Smooth muscle cell of the brain vasculature (primary cell): Measurements from ENCODE around the gene MBNL3.

Experiments used
- DNase-seq: peaks from one replicate; pipeline ENCODE4 v3.0.0-alpha.2; 2012; ENCODE audit warnings: low read depth, low spot score

Gene MBNL3, protein sequence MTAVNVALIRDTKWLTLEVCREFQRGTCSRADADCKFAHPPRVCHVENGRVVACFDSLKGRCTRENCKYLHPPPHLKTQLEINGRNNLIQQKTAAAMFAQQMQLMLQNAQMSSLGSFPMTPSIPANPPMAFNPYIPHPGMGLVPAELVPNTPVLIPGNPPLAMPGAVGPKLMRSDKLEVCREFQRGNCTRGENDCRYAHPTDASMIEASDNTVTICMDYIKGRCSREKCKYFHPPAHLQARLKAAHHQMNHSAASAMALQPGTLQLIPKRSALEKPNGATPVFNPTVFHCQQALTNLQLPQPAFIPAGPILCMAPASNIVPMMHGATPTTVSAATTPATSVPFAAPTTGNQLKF

DNA sequence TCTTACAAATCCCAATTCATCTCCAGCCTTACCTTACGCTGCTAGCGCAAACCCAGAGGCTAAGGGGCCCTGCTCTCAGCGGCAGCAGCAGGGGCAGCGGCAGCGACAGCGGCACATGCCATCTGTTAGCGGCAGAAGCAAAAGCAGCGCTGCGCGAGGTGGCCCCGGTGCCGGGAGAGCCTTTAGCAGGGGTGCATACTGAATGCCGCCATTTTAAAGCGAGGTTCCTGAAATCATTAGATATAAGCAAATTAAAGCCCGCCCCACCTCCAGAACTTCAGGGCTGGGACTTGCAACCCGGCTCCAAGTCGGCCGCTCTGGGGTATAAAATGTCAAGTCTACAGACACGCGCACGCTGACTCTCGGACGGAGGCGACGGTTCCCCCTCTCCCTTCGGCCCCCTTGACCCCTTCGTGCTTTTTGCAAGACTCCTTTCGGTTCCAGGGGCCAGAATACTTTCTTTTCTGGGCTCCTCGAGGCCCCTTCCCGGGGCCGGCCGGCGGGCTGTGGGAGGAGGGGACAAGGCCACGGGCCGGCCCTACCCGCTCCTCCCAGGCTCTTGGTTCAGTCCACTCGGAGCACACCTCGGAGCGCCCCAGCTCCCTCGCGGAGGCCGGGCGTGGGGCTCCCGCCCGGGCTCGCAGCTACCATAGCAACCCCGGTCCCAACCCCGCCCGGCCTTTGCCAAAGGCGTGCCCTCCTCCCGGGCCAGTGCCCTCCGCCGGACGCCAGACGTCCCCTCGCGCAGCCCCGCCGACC lies at the start of gene MBNL3:
Gene MBNL3 (minus strand): TSS at position 220 of the 759 bp plus-strand sequence. CDS start 49,427 bp downstream, outside the sequence.
- DNase-seq, result no peak

DNA sequence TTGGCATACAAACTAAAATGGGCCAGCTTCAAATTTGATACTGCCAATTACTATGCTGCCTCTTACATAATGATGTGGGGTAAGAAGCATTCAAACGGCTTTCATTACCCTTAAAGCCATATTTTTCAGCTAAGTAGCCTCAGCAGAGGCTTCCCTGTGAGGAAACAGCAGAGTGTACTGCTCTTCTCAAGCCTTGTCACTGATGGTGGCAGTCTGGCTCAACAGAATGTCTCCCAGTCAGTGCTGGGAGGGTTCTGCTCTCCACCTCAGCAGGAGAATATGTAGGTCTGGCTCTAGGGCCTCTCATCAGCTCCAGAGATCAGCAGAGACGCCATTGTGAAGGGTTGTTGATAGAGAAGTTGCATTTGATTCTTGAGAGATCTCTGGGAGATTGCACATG lies 44.6 kb upstream of the MBNL3 start:
- no peak for DNase-seq

DNA sequence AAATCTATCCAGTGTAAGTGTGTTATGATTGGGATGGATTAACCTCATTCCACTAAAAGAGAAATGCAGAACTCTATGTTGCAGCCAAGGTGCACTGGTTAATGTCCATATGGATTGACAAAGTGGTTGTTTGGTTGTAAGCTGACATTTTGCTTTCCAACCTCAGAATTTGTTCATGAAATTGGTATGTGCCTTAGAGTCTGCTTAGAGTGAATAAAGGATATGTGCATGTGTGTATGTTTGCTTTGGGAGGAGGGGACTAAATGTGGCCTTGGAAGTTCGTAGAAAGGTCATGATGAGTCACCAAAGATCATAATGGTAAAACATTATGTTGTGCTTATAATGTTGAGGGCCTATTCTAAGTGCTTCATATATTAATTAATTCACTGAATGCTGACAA lies 44.1 kb upstream of the MBNL3 start:
- no peak for DNase-seq

DNA sequence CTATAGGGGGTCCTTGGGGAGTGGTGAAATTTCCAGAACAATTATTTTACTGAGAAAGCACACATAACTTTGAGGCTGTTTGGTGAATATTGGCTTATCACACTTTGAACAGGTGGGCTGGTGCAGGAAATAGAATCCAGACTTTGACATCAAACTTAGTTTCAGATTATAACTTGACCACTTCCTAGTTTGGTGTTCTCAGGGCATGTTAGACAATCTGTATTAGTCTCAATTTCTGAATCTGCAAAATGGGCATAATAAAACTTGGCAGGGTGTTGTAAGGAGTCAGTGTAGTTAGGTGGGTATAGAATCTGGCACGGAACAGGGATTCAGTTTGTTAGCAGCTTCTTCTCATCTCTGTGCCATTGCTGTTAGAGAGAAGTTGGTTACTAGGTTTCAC lies 43.3 kb upstream of the MBNL3 start:
- DNase-seq, result no peak

DNA sequence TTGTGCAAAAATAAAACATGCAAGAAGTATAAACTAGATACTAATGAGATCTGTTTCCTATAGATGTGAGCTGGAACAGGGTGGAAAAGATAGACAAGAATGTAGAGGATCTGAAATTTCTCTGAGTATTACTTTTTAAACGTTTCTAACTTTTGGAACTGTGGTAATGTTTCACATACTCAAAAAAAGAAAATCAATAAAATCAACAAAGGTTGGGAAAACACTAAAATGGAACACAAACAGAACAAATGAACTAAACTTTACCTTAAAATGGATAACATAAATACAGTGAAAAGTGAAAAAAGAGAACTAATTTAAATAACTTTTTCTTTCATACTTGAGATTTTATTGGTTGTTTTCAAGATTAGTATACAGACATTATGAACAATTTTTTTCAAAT lies 32.0 kb upstream of the MBNL3 start:
- no peak for DNase-seq

DNA sequence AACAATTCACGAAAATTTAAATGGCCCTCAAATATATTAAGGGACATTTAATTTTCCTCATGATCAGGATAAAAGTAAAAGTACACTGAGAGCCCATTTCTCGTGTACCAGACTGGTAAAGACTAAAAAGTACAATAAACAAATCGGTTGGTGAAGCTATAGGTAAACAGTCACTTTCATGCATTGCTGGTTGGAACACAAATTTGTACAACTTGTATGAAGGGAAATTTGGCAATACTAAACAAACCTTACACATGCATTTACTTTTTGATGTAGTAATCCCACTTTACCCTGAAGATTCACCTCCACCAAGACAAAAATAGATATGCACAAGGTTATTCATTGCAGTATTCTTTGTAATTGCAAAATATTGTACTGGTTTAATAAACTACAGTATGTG lies 31.4 kb upstream of the MBNL3 start:
- DNase-seq, result no peak

DNA sequence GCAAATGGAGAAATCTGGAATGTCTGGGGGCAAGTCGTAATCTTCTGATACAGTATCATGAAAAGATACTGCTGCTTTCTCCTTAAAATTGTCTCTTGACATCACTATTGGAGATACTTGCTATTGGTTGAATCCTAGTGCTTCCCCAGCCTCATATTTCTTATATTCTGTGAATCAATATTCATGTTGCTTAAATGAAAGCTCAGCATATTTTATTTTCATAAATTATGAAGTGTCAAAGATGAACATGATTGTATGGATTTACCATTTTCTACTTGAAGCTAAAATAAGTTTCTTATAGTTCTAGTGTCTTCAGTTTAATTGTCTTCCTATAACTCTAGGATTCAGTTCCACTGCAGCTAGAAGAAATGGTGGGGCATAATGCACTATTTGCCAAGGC lies 29.6 kb upstream of the MBNL3 start:
- DNase-seq, result no peak

DNA sequence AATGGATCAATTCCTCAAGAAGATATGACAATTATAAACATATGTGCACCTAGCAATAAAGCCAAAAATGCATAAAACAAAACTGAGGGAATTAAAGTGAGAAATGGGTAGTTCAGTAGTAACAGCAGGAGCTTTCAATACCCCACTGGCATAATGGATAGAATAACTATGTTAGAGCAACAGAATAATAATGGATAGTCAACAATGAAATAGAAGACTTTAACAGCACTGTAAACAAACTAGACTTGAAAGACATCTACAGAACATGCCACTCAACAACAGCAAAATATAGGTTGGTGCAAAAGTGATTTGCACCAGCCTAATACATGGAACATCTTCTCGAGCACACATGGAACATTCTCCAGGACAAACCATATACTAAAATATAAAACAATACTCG lies 20.0 kb upstream of the MBNL3 start:
- DNase-seq, result no peak

DNA sequence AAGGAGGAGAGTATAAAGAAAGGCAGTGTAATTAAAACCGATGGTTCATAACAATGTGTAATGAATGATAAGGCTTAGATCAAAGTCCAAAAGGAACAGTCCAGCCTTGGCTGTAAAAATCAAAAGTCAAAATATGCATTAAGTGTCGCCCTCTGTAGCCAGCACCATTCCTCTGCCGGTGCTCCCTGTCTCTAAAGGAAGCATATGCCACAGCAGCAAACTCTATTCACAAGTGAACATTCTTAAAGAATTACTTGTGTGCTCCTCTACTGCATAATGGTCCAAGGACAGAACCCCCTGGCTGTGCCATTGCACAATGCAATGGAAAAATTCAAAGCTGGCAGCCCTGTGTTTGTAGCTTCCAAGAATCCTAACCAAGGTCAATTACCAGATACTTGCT lies 16.3 kb upstream of the MBNL3 start:
- no peak for DNase-seq

DNA sequence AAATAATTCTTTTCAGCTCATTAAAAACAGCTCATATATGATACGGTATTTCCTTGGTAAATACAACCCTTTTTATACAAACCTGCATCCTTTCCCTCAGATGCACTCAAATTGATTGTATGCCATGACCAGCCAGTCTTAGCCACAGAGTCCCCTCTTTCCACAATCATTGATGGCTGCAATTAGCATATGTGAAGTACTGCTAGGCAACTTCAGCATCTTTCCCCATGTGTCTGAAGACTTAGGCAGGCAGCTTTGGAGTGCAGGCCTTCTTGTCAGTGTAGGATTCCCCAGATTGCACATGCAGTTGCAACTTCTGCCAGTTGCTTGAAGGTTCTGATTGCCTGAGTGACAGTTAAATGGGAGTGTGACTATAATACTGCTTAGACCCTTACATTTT lies 15.6 kb upstream of the MBNL3 start:
- no peak for DNase-seq

DNA sequence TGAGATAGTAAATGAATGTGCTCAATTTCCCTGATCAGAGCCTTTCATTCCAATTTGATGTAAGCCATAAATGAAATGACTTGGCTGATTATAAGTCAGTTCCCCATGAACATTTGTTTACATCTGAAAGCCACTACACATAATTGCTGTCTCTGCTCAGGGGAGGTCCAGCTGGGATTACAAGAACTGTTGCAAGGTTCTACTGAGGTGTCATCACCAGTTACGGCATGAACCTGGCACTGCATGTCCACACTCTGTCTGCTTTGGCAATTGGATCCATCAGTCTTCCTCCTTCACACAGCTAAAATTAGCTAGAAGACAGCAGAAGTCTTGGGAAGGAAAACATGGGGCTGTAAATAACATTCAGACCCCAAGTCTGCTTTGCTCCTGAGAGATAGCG lies 12.8 kb upstream of the MBNL3 start:
- DNase-seq, result no peak

DNA sequence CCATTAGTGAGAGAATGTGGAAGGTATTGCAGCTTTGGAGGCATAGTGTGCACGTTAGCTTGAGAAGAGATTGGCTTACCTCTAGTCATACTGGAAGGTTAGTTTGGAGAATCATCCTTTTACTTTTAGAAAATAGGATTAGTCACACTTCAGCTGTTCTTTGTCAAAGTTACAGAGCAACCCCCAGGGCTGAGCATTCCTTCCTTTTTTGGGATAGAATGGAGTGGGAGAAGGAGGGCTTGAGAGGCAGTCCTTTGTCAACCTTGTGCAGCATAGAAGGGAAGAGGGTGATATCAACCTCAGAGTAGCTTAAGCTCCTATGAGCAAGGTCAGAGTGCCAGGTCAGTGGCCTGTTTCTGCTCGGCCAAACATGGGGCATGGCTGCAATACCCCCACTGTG lies 8.6 kb upstream of the MBNL3 start:
- no peak for DNase-seq

DNA sequence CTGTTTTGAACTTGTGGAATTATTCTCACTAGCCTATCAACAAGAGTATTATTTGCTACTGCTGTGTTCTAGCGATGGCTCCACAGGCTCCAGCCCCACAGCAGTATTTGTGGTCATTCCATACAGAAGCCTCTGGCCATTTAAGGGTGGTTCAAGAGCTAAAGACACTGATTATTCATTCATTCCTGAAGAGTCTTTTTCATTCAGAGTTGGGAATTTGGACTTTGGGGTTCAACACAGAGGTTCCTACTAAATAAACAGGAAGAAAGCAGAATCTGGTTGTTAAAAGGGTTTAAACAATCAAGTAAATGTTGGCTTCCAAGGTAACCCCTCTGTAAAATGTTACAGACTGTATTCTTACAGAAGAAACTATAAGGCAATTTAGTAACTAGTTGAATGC lies 4.3 kb upstream of the MBNL3 start:
- DNase-seq, result no peak

DNA sequence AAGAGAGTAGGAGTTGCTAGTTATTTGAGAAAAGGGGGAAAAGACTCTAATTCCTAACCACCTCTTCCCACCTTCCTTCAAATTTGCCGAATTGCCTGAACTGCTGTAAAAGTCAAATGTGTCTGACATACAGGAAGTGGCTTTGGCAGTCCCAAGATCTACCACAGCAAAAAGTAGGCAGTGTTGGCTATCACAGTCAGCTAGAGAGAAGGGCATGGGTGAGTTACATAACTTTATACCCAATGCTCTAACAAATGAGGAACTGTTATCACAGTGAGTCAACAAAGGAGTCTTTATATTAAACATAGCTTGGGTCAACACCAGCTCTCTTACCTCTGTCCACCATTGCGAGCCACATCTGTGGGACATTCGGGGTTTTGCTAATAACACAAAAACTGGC lies 2.4 kb upstream of the MBNL3 start:
- DNase-seq, result no peak

DNA sequence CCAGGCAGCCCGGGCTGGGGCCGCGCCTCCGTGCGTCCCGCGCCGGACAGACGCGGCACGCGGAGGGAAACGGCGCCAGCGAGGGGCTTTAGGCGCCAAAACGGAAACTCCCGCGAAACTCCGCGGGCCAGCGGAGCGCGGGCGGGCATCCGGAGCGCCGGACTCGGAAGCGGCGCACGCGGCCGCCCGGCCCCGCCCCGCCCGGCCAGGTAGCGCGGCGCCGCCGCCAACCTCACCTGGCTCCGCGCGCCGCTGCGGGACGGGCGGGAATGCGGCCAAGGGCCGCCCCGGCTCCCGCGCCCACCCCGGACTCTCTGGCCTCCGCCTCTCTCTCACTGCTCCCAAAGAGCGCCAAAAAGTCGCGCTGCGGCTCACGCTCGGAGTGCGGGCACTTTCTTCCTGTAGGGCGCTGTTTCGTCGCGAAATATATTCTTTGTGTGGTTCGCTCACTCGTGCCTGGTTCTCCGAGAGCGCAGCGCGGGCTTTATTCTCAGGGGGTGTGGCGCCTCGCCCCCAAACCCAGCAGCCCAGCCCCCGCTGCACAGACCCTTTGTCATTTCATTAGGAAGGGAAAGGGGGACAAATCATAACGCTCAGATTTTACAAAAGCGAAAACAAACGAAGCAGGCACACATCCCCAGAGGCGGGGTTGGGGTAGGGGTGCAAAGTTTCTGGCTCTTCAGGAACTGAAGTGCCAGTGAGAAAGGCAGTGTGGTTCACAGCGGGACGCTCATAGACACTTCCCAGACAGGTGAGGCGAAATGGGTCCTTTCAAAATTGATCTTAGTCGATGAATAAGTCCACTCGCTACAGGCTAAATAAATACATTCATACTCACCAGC lies 961 bp upstream of the MBNL3 start:
- DNase-seq, result no peak

DNA sequence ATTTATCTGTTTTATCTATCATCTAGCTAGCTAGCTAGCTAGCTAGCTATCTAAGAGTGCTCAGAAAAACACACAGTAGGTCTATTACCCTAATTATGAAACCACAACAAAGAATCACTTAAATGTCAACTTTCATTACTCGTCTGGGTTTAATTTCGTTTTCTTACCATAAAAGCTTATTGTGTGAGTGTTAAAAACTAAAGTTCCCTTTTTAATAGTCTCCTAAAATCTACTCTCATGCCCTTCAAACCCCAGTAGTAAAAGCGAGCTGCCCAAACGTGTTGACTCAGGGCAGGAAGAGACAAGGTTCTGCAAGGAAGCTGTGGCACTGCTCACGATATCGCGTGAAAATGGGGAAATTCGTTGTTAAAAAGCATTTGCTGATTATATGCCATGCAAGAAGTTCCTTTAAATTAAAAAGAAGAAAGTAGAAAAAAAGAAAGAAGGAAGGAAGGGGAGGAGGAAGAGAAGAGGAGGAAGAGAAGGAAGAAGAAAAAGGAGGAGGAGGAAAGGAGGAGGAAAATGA lies 595 bp downstream of the MBNL3 start:
- DNase-seq, result no peak

DNA sequence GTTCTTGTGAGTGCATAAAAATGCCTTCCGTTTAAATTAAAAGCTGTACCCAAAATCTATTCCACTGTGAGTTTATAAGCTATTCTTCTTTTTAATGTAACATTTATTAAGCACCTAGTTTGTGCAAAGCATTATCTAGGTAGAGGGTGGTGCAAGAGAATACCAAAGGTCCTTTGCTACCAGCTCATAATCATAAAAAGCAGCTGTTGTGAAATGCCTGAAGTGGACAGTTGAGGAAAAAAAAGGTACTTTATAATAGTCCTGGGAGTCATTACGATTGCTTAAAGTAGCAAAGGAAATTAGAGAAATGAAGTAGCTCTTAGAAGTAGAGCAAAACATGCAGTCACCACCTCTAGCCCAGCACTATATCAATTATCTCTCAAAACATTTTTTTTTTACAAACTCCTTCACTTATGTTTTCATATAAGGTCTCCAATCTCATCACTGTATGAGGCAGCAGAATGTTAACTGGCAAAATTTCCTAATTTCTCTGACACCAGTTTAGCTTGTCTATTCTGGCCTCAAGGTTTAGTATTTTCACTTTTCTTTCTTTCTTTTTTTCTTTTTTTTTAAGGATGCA lies 2.1 kb downstream of the MBNL3 start:
- DNase-seq, result no peak

DNA sequence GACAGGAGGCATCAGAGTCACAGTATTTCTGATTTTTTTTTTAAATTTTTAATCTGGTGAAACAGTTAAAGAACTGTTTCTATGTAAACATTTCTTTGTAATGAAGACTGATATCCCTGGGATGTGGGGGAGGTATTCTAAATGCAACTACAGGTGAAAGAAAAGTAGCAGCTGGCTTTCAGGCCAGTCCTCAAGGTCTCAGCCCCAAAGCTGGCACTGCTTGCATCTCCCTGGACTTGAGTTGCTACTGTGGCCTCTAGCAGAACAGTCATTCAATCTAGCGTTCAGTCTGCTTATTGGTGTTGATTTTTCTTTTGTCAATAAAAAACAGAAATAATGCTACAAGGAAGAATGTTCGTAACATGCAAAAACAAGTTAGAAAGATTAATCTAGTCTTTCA lies 4.9 kb downstream of the MBNL3 start:
- no peak for DNase-seq

DNA sequence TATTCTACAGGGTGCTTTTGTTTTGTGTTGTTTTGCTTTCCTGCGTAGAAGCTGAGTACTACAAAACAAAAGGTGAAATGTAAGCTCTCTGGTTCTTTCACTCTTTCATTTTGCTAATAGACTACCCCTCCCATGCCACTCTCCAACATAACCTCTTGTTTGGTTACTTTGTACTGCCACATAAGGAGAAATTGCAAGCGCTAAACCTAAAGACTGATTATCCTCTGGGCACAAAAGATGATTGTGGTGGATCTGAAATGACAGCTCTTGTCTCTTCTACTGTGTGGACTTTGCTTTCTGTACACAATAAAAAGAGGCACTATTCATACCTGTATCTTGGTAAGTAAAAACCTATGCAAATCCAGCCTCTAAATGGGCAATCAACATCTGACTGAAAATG lies 5.3 kb downstream of the MBNL3 start:
- DNase-seq, result no peak

DNA sequence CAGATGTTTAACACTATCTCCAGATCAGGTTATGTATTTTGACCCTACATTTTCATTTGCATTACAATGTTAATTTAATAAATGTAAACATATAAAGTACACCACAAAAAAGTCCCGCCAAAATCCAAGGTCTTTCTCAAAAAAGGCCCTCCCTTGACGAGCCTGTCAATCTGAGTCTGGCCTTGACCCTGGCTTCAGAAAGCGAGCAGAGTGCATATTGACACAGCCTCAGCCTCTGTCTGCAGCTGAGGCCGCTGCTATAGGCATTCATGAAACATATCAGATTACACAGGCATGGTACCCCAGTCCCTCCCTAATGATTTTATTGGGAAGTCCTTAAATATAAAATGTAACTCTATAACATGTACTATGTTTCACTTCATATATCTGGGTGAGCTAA lies 6.2 kb downstream of the MBNL3 start:
- no peak for DNase-seq

DNA sequence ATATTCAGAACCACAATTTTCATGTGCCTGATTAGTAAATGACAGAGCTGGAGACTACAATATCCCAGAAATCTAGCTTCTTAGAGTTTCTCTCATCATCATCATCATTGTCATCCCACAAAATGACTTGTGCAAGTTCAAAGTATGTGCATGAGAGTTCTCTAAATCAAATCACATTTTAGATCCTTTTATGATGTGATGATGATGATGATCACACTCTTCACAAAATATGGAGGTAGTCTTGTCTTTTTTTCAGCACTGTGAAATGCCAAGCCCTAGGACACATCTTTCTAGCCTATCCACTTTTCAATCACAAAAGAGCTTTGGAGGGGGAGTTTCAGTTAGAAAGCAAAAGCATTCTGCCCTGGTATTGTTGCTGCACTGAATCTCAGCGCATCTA lies 7.4 kb downstream of the MBNL3 start:
- no peak for DNase-seq
